K562 (cell line): Measurements from ENCODE around the gene ZNF705A. TPM values are rescaled to one million over a fixed set of nuclear protein-coding genes. Genes with fewer than 3 reads are reported as not detected.

ENCODE experiments used
- ATAC-seq: fragments of 200-7000 bp; cut with Tn5 transposase; 3 replicates; pipeline ENCODE4 v1.9.1; 2020; ENCODE audit warnings: moderate library complexity
- BruUV-seq: library from RNA; stranded (reverse); fragments of 400-500 nt; replicated peaks from 2 replicates; lab custom pipeline; 2021; lab: Mats Ljungman, UMichigan
- CTCF ChIA-PET: fragments of 300-600 bp; formaldehyde crosslinking; extraction: SDS; loops from one replicate; lab custom pipeline; 2021; ENCODE audit warnings: low intra/inter-chr PET ratio; lab: Yijun Ruan, JAX
- POLR2A ChIA-PET: fragments of 300-600, 350-650 bp; sonication (Branson Sonifier 250); formaldehyde crosslinking; extraction: SDS; loops from one replicate; lab custom pipeline; 2021; ENCODE audit warnings: antibody characterized with exemption, inconsistent platforms; lab: Yijun Ruan, JAX
- DNase-seq, 4 experiments: peaks; one replicate each; pipeline versions ENCODE4 v3.0.0 to v3.0.0-alpha.2; 2011 to 2018; ENCODE audit warnings: low spot score in 3 of 4, mixed read lengths in 3 of 4; ENCODE audit errors: extremely low read depth in 1 of 4
- FAIRE-seq: peaks from 2 replicates; lab custom pipeline; 2011; peaks lifted over from hg19 to GRCh38; lab: Jason Lieb, UNC
- H2AFZ ChIP-seq: 2 replicates; pipeline ENCODE4 v1.6.0; 2011; ENCODE audit warnings: low read depth, low read length, control low read depth, inconsistent platforms
- H3K27ac ChIP-seq: fragments of 200-600 bp; 3 replicates; pipeline ENCODE4 v1.8.0; 2011; ENCODE audit warnings: low read depth, mild to moderate bottlenecking, control low read depth, inconsistent platforms, low read length, moderate library complexity, mixed read lengths; ENCODE audit errors: extremely low read depth
- H3K27me3 ChIP-seq, 2 experiments: fragments of 300-600 bp in 1 of 2; 2 replicates in 1 of 2; 3 replicates in 1 of 2; pipeline versions ENCODE4 v1.6.0 to v1.8.0; 2011; ENCODE audit warnings: inconsistent platforms in 2 of 2, low read length in 2 of 2, mild to moderate bottlenecking in 1 of 2, mixed read lengths in 1 of 2, moderate library complexity in 1 of 2; ENCODE audit not compliant: control insufficient read depth in 2 of 2, insufficient read depth in 2 of 2
- H3K36me3 ChIP-seq: fragments of 300-600 bp; 3 replicates; pipeline ENCODE4 v1.8.0; 2011; ENCODE audit warnings: mild to moderate bottlenecking, low read length, inconsistent platforms; ENCODE audit not compliant: control insufficient read depth, insufficient read depth
- H3K4me1 ChIP-seq, 2 experiments: fragments of 200-600 bp in 1 of 2; replicated peaks in 1 of 2; 2 replicates in 1 of 2; 3 replicates in 1 of 2; pipeline versions ENCODE4 v1.5.1 to v1.8.0; 2011; ENCODE audit warnings: inconsistent platforms in 2 of 2, low read length in 2 of 2, mild to moderate bottlenecking in 1 of 2, mixed read lengths in 1 of 2, moderate library complexity in 1 of 2; ENCODE audit not compliant: control insufficient read depth in 2 of 2, insufficient read depth in 2 of 2
- H3K4me2 ChIP-seq: 2 replicates; pipeline ENCODE4 v1.6.1; 2011; ENCODE audit warnings: low read length, control low read depth, inconsistent platforms, mixed read lengths; ENCODE audit not compliant: insufficient read depth
- H3K4me3 ChIP-seq: fragments of 200-600 bp; sonication (generic), shearing (Covaris generic); 2 replicates; pipeline ENCODE4 v1.5.1; 2016; ENCODE audit warnings: control low read depth, inconsistent platforms
- H3K79me2 ChIP-seq: fragments of 200-600 bp; 3 replicates; pipeline ENCODE4 v1.8.0; 2011; ENCODE audit warnings: low read length, inconsistent platforms; ENCODE audit not compliant: control insufficient read depth, insufficient read depth
- H3K9ac ChIP-seq, 2 experiments: 2 replicates each; pipeline versions ENCODE4 v1.6.0 to v1.6.1; 2011; ENCODE audit warnings: low read depth in 2 of 2, low read length in 2 of 2, control low read depth in 1 of 2, inconsistent platforms in 1 of 2, mild to moderate bottlenecking in 1 of 2, mixed read lengths in 1 of 2; ENCODE audit not compliant: insufficient read depth in 1 of 2
- H3K9me1 ChIP-seq: one replicate; pipeline ENCODE4 v1.6.0; 2011; ENCODE audit warnings: inconsistent platforms, mild to moderate bottlenecking, low read length, moderate library complexity; ENCODE audit not compliant: control insufficient read depth, insufficient read depth
- H3K9me3 ChIP-seq: replicated peaks from 2 replicates; pipeline ENCODE4 v1.5.1; 2011; ENCODE audit warnings: low read depth, low read length, inconsistent platforms; ENCODE audit not compliant: control insufficient read depth, insufficient read depth
- H4K20me1 ChIP-seq: replicated peaks from 2 replicates; pipeline ENCODE4 v1.6.1; 2011; ENCODE audit warnings: low read length, inconsistent platforms, mixed read lengths; ENCODE audit not compliant: control insufficient read depth, insufficient read depth
- ASH1L ChIP-seq: fragments of 450-650 bp; IDR thresholded peaks from 2 replicates; pipeline ENCODE4 v1.6.1; 2018; ENCODE audit warnings: borderline replicate concordance, mild to moderate bottlenecking, low read depth; ENCODE audit not compliant: partially characterized antibody
- E2F8 ChIP-seq: fragments of 450-650 bp; IDR thresholded peaks from 2 replicates; pipeline ENCODE4 v1.7.1; 2018; ENCODE audit warnings: mild to moderate bottlenecking, low read depth; ENCODE audit not compliant: partially characterized antibody
- ERF ChIP-seq: fragments of 450-650 bp; formaldehyde crosslinking; IDR thresholded peaks from 2 replicates; pipeline ENCODE4 v1.4.0; 2020; ENCODE audit warnings: mild to moderate bottlenecking, mixed read lengths
- MYNN ChIP-seq, 2 experiments: sonication (generic); formaldehyde crosslinking in 1 of 2; IDR thresholded peaks; 2 replicates each; pipeline versions ENCODE4 v1.5.0 to v1.6.1; 2016 to 2020; ENCODE audit warnings: antibody characterized with exemption in 1 of 2, missing genetic modification reagents in 1 of 2
- NFYB ChIP-seq: IDR thresholded peaks from 2 replicates; pipeline ENCODE4 v1.6.1; 2011; ENCODE audit warnings: mild to moderate bottlenecking, moderate library complexity; ENCODE audit not compliant: insufficient read length; ENCODE audit errors: extremely low read depth
- NRF1 ChIP-seq, 2 experiments: fragments of 450-650 bp; IDR thresholded peaks in 1 of 2; conservative IDR thresholded peaks in 1 of 2; 2 replicates each; pipeline ENCODE4 v1.6.1; 2014; ENCODE audit warnings: mild to moderate bottlenecking in 2 of 2
- RFX1 ChIP-seq: fragments of 450-650 bp; IDR thresholded peaks from 2 replicates; pipeline ENCODE4 v1.6.1; 2016; ENCODE audit warnings: mild to moderate bottlenecking, moderate library complexity
- STAG1 ChIP-seq: sonication (generic); formaldehyde crosslinking; IDR thresholded peaks from 2 replicates; pipeline ENCODE4 v1.5.0; 2020; ENCODE audit warnings: missing genetic modification reagents, borderline replicate concordance
- ZBTB40 ChIP-seq, 2 experiments: fragments of 450-650 bp in 1 of 2; sonication (generic) in 1 of 2; formaldehyde crosslinking in 1 of 2; IDR thresholded peaks; 2 replicates each; pipeline versions ENCODE4 v1.7.1 to v1.9.0; 2016 to 2022; ENCODE audit warnings: inconsistent platforms in 1 of 2, mild to moderate bottlenecking in 1 of 2, missing genetic modification reagents in 1 of 2
- ZNF445 ChIP-seq: fragments of 250-450 bp; sonication (Bioruptor Pico); IDR thresholded peaks from 2 replicates; pipeline ENCODE4 v1.4.0; 2020; ENCODE audit warnings: low read depth, mild to moderate bottlenecking, moderate library complexity
- WGBS: fragments of 100-300 bp; shearing (Covaris generic); methylation state at CpG from one replicate; pipeline ENCODE4 v1.1.6; 2016; ENCODE audit warnings: low coverage, mixed read lengths; ENCODE audit not compliant: insufficient coverage; ENCODE audit errors: missing lambda C conversion rate; 5-methylcytosine and 5-hydroxymethylcytosine counted together
- in situ Hi-C: fragments of 300-500 bp; cut with MboI; formaldehyde crosslinking; loops from 4 replicates; pipeline ENCODE4 v1.15.0; 2018; ENCODE audit warnings: inconsistent platforms, mixed read lengths
- intact Hi-C: fragments of 100-400 bp; cut with micrococcal nuclease; formaldehyde crosslinking; loops from 2 replicates; pipeline ENCODE4 v1.14.2; 2022
- polyA plus RNA-seq, 8 experiments: library from polyadenylated mRNA; depleted of rRNA in 4 of 8; stranded (reverse) in 5 of 8; unstranded in 3 of 8; fragments of >200 nt; fragmentation: Nextera tagmentation in 2 of 8; fragmentation: Illumina TruSeq in 1 of 8; extraction: Ambion mirVana in 2 of 8; extraction: Trizol in 1 of 8; gene quantifications; 2 replicates each; pipeline versions ENCODE4 v1.2.1 to v1.2.3, GENCODE V29; 2011 to 2014; ENCODE audit warnings: inconsistent platforms in 1 of 8, missing spikeins in 1 of 8
- total RNA-seq, 7 experiments: library from RNA; depleted of rRNA in 6 of 7; stranded (reverse); fragments of >200 nt in 6 of 7; fragmentation: Illumina TruSeq in 2 of 7; extraction: Trizol in 2 of 7; gene quantifications; 2 replicates each; pipeline versions ENCODE4 v1.2.1 to v1.2.3, GENCODE V29; 2011 to 2021; ENCODE audit warnings: low replicate concordance in 1 of 7

ZNF705A gene
- total and polyA plus RNA-seq, 9 of the 15 experiments (the other 6 are each of a cell fraction or from before 2014, with no cell fraction given) = not detected

- H3K4me2 ChIP-seq = no peak overlapping the region
- H3K4me3 ChIP-seq = no peak overlapping the region
- TF ChIP-seq E2F8 (no peak), RFX1 (peak; percentile 74), NFYB (no peak), ZNF445 (no peak), NRF1 (conservative IDR thresholded peaks at IDR 0.05 in 1 of 2, IDR thresholded peaks at IDR 0.05 in 1 of 2) (peak; percentile 30 to 46; a peak in 1 of 4 replicates), ZBTB40 (IDR thresholded peaks at IDR 0.05) (no peak), ZBTB40 (CRISPR knock-in tag; IDR thresholded peaks at IDR 0.05) (no peak), ERF (CRISPR knock-in tag) (no peak), STAG1 (CRISPR knock-in tag) (no peak), ASH1L (no peak), MYNN (IDR thresholded peaks at IDR 0.05) (peak; percentile 96; the same call in 1 of the 2 replicates), MYNN (CRISPR knock-in tag; IDR thresholded peaks at IDR 0.05) (peak; percentile 83)
- 0 out of 2 replicates have a peak overlapping the region, but pooled peaks have one; percentile 4 for H2AFZ ChIP-seq
- no peaks in the 10 kb centered on the region for H3K9me3 ChIP-seq
- no peaks in the 10 kb centered on the region for H3K27me3 ChIP-seq
- BruUV-seq = no TSS peak
- H4K20me1 ChIP-seq = no peaks in the 10 kb centered on the region
- H3K4me1 ChIP-seq = no peaks in the 10 kb centered on the region
- no peak overlapping the region for H3K9ac ChIP-seq
- intact Hi-C loops = no loop called here
- no peaks in the 10 kb centered on the region for H3K79me2 ChIP-seq
- no peak overlapping the region for H3K27ac ChIP-seq
- no peaks in the 10 kb centered on the region for H3K36me3 ChIP-seq
- ChIA-PET CTCF (no interaction called here), POLR2A (no interaction called here)
- no peaks in the 10 kb centered on the region for H3K9me1 ChIP-seq
- no peak for FAIRE-seq
- 8% methylated on average over 4 of the region's 4 CpGs for WGBS
- DNase-seq = peak in 1 of 4 experiments; percentile 10
- no peak for ATAC-seq
- in situ Hi-C loops = loop anchor here (10.0 kb wide), 1 partner anchor 328 kb away; the partner anchor contains the start of gene CLEC6A
Measured at GRCh38 chr12:8127138-8127537, 29.7 kb upstream of the ZNF705A start.
